ENCODE results near the gene ATP5MC3.

- TF ChIP-seq CTCF (IDR thresholded peaks at IDR 0.05) (no peak), POLR2A (IDR thresholded peaks at IDR 0.05) (no peak)
Measured at GRCh38 chr2:175126661-175127060, 54.8 kb downstream of the ATP5MC3 start.

All from right lobe of liver (tissue), 4 donors.